IPS-11a (cell line): ENCODE results near the gene EEF2.

ENCODE experiments used
- H3K4me3 ChIP-seq: one replicate; pipeline ENCODE4 v1.5.1; 2013; ENCODE audit warnings: low read depth, low read length, control low read depth

Gene EEF2

GRCh38 chr19:3984908-3985642 lies at the start of gene EEF2:
Gene EEF2 (minus strand): TSS chr19:3985463. CDS start chr19:3985380, 83 bp downstream.
- H3K4me3 ChIP-seq: peak within 1 kb of the TSS; percentile 99

- H3K4me3 ChIP-seq: no peak overlapping the region
These were observed 49.1 kb upstream of the EEF2 start for GRCh38 chr19:4034048-4035017.

- no peak overlapping the region for H3K4me3 ChIP-seq
These were observed 48.0 kb upstream of the EEF2 start for GRCh38 chr19:4033028-4033956.

GRCh38 chr19:4032436-4032835 lies 47.2 kb upstream of the EEF2 start:
- no peak overlapping the region for H3K4me3 ChIP-seq

- H3K4me3 ChIP-seq: no peak overlapping the region
These were observed 46.2 kb upstream of the EEF2 start for GRCh38 chr19:4031420-4031819.

- H3K4me3 ChIP-seq: no peak overlapping the region
These were observed 45.7 kb upstream of the EEF2 start for GRCh38 chr19:4030981-4031380.

- no peak overlapping the region for H3K4me3 ChIP-seq
These were observed 45.3 kb upstream of the EEF2 start for GRCh38 chr19:4030552-4030951.

GRCh38 chr19:4029247-4029614 lies 44.0 kb upstream of the EEF2 start:
- no peak overlapping the region for H3K4me3 ChIP-seq

- H3K4me3 ChIP-seq: no peak overlapping the region
These were observed 43.3 kb upstream of the EEF2 start for GRCh38 chr19:4028334-4029246.

- H3K4me3 ChIP-seq: no peak overlapping the region
These were observed 41.9 kb upstream of the EEF2 start for GRCh38 chr19:4027146-4027545.

- H3K4me3 ChIP-seq: no peak overlapping the region
These were observed 40.1 kb upstream of the EEF2 start for GRCh38 chr19:4025317-4025716.

GRCh38 chr19:4023600-4024398 lies 38.5 kb upstream of the EEF2 start:
- H3K4me3 ChIP-seq: no peak overlapping the region

GRCh38 chr19:4019578-4019977 lies 34.3 kb upstream of the EEF2 start:
- H3K4me3 ChIP-seq: no peak overlapping the region

GRCh38 chr19:4018775-4019504 lies 33.7 kb upstream of the EEF2 start:
- H3K4me3 ChIP-seq: no peak overlapping the region

- H3K4me3 ChIP-seq: no peak overlapping the region
These were observed 32.9 kb upstream of the EEF2 start for GRCh38 chr19:4018140-4018613.

GRCh38 chr19:4016903-4017638 lies 31.8 kb upstream of the EEF2 start:
- H3K4me3 ChIP-seq: no peak overlapping the region

- H3K4me3 ChIP-seq: no peak overlapping the region
These were observed 31.2 kb upstream of the EEF2 start for GRCh38 chr19:4016486-4016885.
